HTR-8/SVneo (cell line): ENCODE data around the gene ADAM17.
"Not testable (repeated sequence)": the region's sequence is repeated elsewhere in the genome, so short reads cannot be mapped to it uniquely, and the experiment has no call there.

Experiments
- DNase-seq: peaks from one replicate; pipeline ENCODE4 v3.0.0; 2011; ENCODE audit warnings: low spot score, mixed read lengths; ENCODE audit not compliant: insufficient read length
- FAIRE-seq: peaks from 2 replicates; lab custom pipeline; 2011; peaks lifted over from hg19 to GRCh38; lab: Jason Lieb, UNC

The ADAM17 gene

DNA sequence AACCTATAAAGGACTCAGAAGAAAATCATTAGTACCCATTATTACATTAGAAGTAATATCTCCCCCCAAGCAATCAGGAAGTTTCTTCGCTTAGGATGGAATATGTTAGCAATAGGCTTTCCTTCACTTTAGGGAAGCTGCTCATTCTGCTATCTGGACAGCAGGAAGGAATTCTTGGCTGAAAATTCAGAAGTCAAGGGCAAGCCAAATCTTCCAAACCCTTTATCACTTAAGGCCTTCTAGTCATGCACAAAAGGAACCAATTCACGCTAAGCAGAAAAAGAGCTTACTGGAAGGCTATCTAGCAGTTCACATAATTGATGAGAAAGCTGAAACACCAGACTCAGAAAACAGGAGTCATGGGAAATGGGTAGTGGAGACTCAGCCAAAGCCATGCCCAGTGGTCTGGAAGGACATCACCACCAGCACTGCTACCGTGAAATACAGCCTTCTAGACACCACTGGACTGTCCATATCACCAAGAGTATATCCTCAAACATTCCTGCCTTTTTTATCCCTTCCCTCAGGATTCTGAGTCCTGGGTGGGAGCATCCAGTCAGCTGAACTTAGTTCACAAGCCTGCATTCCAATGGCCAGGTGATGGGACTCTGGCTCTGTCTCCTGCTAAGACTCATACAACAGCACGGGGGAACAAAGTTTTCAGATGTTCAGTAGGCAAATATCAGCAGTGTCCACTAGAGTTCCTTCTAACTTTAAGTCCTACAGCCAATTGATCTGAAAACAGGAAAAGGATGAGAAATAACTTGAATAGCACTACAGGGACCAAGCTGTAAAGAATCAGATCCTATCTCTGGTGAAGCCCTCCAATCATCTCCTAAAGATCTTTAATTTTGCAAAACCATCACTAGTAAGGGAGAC lies 14.8 kb upstream of the ADAM17 start:
- no peak for DNase-seq
- no peak for FAIRE-seq

DNA sequence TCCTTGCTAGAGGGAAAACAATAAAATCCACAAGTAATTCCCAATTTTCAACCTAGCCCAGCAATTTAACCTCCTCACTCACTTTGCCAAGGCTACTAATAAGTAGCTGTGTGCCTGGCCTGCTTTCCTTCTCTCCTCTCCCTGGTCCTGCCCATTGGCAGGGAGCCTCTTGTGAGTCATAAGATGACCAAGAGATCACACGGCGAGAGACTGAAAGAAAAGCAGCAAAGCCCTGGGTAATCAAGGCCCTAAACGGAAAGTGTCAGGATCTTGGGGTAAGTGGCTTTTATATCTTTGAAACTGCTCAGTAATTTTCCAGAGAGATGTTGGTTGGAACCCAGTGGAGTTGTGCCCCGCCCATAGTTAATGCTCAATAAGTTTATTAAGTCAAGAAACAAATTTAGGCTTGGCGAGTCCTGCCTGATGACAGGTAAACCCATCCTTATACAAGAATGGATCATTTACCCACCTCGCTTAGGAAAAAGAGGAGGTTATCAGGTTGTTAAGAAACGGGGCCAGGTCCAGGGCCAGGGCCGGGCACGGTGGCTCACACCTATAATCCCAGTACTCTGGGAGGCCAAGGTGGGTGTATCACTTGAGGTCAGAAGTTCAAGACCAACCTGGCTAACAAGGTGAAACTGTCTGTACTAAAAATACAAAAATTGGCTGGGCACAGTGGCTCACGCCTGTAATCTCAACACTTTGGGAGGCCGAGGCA lies 10.0 kb upstream of the ADAM17 start:
- DNase-seq (peak; percentile 72), FAIRE-seq (no peak)

DNA sequence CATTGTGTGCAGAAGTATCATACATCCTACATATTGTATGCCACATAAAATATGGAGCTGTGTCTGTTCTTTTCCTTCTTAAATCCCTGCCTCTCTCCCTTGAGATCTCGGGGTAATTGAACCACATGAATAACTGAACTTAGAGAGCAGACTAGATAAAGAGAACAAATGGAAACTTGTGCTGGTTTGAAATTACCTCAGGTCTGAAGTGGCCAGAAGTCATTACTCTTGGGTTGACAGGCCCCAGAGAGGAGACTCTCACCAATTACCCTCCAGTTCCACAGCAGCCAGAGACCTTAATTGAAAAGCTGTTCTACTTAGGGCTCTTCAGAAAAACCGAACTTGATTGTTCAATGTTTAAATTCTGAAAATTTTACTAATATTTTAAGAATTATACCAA lies 5.0 kb upstream of the ADAM17 start:
- no peak for DNase-seq
- FAIRE-seq, result no peak

DNA sequence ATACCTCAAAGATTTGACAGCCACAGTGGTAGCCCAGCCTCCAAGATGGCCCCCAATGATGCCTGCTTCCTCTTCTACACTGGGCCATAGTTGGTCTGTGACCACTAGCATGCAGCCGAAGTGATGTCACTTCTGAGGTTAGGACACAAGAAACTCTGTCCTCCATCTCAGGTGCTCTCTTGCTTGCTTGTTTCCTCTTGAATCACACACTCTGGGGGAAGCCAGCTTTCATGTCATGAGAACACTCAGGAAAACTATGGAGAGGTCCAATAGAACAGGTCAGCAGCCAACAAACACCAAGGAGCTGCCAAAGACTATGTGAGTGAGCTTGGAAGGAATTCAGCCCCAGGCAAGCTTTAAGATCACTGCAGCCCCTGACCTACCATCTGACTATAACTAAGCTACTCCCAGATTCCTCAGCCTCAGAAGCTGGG lies 3.3 kb upstream of the ADAM17 start:
- FAIRE-seq (peak; percentile 52), DNase-seq (peak; percentile 70)

DNA sequence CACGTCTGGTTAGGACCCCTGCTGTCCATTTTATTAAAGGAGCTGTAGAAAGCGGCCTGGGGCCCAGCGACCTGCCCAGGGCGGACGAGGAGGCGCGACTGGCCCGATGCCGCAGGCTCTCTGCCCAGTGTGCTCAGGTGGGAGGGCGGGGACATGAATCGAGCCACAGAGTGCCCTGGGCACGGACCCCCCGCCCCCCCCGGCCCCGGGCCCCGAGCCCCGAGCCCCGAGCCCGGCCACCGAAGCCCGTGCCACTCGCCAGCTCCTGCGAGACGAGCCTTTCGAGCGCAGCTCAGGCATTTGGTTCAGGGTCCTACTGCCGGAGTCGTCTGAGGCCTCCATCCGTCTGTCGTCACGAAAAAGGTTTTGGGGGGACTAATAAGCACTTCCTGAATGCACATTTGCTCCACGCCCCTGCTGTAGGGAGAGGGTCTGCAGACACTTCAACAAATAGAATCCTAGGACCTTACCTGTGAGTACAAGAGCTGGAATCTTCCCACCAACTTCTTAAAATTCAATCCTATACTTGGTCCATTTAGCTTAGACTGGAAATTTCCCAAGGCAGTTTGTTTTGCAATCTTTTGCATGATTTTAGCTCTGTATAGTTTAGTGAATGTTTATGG lies 602 bp upstream of the ADAM17 start:
- FAIRE-seq (no peak), DNase-seq (no peak)

DNA sequence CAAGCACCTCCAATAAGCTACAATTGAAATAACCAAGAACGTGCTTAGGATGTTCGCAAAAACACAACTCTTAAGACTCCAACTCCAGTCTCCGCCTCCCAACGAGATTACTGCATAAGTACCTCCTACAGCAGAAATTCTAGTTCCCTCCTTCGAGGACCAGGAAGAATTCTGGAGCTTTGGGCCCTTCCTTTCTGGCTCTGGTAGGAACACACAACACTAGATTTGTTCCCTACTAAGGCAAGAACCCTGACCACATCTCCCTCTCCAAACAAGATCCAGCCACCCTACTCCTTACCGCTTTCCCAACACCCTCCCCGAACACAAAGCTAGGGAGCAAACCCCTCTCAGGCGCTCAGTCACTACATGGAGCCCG lies 721 bp downstream of the ADAM17 start:
- no peak for DNase-seq
- FAIRE-seq, result no peak

DNA sequence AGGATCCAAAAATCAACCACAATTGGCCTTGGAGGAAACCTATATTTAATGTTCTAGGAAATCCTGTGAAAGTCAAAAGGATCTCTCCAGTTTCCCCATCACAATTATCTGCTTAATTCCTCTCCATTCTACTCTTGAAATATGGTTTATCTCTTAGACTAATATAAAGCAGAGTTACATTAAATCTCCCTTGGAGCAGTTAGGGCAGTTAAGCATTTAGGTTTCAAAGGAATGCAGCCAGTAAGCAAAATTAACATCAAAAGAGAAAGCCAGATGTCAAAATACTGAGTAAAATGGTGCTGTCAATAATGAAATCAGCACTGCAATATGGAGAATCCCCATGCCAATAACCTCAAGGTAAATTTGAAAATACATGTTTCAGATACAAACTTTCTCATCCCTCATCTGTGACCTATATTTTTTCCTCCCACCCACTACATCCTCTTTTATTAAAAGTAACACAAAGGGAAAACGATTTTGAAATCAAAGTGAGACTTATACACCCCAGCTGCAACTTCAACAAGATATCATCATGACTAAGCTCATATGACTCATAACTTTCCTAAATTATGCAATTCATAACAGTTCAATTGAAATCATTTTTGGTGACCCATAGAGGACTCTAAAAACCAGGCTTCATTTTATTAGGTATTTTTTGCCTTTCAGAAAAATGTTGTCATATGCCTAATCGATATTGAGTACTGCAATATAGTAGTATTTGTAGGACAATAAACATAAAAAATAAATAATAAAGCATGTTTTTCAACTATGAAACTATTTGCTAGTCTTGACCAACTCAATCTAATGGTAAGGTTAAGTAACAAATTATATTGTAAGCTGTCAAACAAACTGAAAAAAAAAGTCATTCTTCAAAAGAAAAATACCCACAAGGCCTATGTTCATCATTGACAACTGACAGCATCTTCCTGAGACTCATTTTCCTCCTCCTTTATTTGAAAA lies 3.1 kb downstream of the ADAM17 start:
- FAIRE-seq (no peak), DNase-seq (peak; percentile 65)

DNA sequence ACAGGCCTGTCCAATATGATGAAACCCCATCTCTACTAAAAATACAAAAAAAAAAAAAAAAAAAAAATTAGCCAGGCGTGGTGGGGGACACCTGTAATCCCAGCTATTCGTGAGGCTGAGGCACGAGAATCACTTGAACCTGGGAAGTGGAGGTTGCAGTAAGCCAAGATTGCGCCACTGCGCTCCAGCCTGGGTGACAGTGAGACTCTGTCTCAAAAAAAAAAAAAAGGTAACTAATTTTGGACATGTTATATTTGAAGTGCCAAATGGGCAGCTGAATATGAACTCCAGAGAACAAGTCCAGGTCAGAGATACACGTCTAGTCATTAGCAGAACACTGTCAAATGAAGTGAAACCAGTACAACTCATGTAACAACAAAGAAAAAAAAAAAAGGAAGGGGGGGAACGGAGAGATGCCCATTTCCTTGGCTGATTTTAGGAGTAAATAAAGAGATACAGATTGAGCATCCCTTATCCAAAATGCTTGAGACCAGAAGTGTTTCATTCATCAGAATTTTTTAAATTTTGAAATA lies 4.7 kb downstream of the ADAM17 start:
- FAIRE-seq, DNase-seq: not testable (repeated sequence)

DNA sequence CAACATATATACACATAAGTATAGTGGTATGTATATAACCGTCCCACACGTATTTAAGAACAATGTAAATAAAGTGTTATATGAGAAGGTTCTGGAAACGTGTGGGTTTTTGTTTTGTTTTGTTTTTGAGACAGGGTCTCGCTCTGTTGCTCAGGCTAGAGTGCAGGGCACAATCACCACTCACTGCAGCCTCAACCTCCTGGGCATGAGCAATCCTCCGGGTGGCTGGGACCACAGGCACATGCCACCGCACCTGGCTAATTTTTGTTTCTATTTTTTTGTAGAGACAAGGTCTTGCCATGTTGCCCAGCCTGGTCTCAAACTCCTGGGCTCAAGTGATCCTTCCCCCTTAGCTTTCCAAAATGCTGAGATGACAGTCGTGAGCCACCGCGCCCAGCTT lies 6.2 kb downstream of the ADAM17 start:
- no peak for FAIRE-seq

DNA sequence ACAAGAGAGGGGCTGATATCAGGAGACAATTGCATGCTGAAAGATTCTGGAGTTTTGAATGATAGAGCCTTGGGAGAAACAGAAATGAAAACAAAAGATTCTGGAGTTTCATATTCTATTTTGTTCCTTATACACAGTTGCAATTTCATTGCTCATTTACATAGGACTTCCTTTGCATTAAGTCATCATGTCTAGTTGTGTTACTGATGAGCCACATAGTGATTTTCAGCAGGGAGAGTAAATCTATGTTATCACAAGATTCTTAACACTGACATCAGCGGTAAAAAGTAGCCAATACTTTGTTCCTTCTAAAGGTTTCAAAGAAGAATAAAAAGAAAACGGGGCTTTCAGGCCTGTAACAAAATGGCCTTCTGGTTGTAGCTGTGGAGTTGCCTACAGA lies 7.1 kb downstream of the ADAM17 start:
- DNase-seq, result no peak

More for the DNA sequence above, 6.2 kb downstream of the ADAM17 start:
- DNase-seq, result no peak

DNA sequence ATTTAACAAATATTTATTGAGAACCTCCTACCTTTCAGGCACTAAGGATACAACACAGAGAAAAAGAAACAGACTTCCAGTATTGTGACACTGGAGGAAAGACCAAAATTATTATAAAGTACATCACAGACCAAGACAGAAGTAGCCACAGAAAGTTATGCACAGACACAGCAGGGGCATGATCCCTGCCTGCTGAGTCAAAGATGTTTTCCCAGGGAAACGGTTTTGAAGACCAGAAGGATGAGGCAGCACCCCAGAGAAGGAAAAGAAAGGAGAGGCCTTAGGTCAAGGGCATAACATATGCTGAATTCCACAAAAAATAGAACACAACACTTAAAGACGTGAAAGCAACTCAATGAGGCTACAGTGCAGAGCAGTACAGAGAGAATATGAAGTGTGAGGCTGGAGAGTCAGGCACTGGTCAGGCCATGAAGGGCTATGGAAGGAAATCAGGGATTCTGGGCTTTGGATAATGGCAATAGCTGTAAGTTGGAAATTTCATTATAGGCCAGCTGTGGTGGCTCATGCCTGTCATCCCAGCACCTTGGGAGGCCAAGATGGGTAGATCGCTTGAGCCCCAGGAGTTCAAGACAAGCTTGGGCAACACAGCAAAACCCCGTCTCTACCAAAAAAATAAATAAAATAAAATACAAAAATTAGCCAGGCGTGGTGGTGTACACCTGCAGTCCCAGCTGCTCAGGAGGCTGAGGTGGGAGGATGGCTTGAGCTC lies 8.2 kb downstream of the ADAM17 start:
- DNase-seq (no peak), FAIRE-seq (no peak)

More for the DNA sequence above, 7.1 kb downstream of the ADAM17 start:
- no peak for FAIRE-seq

DNA sequence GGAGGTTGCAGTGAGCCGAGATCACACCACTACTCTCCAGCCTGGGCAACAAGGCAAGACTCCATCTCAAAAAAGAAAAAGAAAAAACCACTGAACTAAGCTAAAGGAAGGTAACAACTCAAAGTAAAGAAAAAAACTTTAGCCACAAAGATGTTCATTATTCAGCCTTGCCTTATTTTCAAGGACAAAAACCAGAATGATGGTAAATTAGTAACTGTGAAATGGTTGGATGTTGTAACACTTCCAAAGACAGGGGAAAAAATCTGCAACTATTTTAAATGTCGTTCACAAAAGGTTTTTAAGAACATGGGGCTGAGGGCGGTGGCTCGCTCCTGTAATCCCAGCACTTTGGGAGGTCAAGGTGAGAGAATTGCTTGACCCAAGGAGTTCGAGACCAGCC lies 10.1 kb downstream of the ADAM17 start:
- no peak for DNase-seq
- no peak for FAIRE-seq

DNA sequence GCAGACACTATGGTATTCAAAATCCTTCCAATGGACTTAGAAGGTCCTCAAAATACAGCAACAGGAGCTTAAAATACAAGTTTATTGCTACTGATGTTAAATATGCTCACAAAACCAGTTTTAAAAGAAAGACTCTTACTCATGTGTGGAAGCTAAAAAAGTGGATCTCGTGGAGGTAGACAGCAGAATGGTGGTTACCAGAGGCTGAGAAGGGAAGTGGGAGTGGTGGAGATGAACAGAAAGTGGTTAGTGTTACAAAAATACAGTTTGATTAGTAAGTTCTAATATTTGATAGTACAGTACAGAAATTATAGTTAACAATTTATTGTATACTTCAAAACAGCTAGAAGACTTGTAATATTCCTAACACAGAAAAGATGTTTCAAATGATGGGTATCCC lies 12.1 kb downstream of the ADAM17 start:
- no peak for FAIRE-seq
- DNase-seq, result no peak

DNA sequence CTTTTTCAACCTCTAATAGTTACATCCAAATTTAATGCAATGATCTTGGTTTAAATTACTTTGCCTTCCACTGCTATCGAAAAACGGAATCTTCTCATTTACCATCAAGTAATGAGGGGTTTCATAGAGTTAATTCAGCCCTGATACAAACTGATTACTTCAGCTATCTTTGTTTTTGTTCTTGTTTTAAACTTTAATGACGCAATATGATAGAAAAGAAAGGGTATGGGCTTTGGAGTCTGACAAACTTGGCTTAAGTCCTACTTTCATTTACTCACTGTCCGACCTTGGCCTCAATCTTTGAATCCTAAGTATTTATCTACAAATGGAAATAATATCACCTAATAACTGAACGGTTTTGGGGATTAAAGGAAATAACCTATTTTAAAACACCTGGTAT lies 16.1 kb downstream of the ADAM17 start:
- DNase-seq (no peak), FAIRE-seq (no peak)

DNA sequence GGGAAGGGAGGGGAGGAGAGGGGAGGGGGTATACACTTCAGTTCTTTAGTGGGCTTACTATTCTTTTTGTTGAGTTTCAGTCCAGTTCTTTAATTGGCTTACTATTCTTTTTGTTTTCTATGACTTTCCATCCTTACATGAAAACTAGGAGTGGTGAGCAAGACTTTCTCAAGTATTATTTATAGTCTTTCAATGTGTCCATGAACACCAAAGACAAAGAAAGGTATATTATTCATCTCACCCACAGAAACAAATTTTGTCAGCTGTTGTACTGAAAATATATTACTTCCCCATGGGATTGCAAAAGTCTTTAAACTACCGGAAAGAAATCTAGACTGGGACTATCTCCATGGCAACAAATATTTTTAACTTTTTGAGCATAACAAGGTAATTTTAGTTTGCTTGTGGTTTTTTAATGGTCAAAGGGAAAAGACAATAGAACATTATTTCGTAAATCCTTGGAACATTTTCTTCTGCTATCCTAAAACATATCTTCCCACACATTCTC lies 17.6 kb downstream of the ADAM17 start:
- no peak for FAIRE-seq
- DNase-seq, result peak; percentile 23

DNA sequence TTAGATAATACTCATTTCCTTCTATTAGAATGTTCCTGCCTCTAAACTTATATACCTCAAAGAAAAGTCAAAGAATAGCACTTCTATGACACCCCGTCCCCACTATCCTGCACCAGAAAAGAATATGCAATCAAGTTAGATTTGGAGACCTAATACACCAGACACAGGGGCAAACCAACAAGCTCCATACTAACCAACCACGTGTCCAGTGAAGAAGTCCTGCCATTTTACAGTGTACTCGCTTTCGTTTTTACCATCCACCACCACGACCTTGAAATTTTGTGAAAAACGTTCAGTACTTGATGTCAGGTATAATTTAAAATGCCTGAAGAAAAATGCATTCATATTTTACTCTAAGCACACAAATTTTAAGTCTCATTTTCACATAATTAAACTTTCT lies 19.1 kb downstream of the ADAM17 start:
- no peak for FAIRE-seq
- no peak for DNase-seq

DNA sequence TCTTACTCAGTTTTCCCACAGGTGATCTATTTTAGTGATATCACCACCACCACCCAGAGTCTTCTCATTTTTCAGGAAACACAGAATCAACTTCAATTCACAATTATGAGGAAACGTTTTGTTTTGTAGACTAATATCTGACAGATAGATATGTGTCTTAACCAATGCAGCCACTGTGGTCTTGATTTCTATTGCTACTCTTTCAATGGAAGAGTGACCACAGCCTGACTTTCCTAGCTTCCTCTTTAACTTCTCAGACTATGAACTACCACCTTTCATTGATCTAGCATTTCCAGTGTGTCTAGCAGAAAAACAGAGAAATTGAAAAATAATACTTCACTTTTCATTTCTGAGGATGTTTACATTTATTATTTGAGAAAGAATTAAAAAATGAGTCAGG lies 20.5 kb downstream of the ADAM17 start:
- DNase-seq (no peak), FAIRE-seq (no peak)

DNA sequence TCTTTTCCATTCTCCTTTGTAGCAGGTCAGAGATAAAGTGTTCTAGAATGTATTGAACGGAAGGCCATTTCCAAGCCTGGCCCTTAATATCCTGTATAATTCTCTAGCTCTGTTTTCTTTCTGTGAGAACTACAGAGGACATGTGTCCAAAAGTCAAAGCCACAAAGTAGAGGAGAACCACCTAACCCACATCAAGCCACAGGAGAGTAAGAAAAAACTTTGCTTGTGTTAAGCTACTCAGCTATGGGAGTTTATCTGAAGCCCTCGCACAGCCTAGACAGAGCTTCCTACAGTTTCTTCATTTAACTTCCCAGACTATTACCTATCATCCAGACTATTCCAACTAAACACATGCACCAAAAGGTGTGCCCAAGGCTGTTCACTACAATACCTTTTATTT lies 22.0 kb downstream of the ADAM17 start:
- FAIRE-seq, result no peak
- no peak for DNase-seq

DNA sequence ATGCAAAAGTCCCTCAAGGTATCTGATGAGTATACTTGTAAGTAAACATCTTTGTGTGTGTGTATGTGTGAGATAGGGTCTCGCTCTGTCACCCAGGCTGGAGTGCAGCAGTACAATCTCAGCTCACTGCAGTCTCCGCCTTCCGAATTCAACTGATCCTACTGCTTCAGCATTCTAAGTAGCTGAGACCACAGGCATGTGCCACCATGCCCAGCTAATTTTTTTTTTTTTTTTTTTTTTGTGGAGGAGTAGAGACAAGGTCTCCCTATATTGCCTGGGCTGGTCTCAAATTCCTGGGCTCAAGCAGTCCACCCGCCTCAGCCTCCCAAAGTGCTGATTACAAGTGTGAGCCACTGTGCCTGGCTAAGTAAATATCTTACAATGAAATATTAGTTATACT lies 23.2 kb downstream of the ADAM17 start:
- no peak for FAIRE-seq
- no peak for DNase-seq
